Stimulated activated CD4-positive, alpha-beta T cell treated with anti-CD3 and anti-CD28 coated beads, TNF-alpha, amount 100 ng/mL, for 24 hours (primary cell): ENCODE measurements around the gene TSNAX.
"Not testable (repeated sequence)": the region's sequence is repeated elsewhere in the genome, so short reads cannot be mapped to it uniquely, and the experiment has no call there.

Source experiments
- DNase-seq, 3 experiments: peaks; one replicate each; pipeline ENCODE4 v3.0.0-alpha.2; 2020; ENCODE audit warnings: low read depth in 3 of 3

The TSNAX gene

GRCh38 chr1:231561647-231562383 lies 33.3 kb downstream of the TSNAX start:
- no peak for DNase-seq

DNA sequence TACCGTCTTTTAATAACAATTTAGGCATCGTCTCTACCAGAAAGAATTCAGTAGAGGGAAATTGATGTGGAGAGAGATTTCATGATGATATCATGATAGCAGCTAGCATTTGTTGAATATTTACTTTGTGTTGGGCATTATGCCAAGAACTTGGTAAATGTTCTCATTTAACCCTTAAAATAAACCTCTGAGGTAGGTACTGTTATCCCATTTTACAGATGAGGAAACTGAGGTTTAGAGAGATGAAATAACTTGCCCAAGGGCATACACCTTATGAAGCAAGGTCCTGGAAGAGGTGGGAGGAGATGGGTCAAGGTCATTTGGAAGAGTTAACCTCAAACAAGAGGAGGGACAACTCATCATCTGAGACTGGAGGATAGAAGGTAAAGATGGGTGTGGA lies 34.8 kb downstream of the TSNAX start:
- DNase-seq, result no peak

DNA sequence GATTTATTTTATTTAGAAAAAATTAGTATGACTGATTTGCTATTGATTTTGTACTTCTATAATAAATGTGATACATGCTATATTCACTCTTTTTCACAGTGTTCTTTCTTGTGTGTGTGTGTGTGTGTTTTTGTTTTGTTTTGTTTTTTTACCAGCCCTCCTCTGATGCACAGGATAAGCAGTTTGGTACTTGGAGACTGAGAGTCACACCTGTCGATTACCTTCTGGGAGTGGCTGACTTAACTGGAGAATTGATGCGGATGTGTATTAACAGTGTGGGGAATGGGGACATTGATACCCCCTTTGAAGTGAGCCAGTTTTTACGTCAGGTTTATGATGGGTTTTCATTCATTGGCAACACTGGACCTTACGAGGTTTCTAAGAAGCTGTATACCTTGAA lies 35.9 kb downstream of the TSNAX start:
- no peak for DNase-seq

GRCh38 chr1:231566496-231566895 lies 38.0 kb downstream of the TSNAX start:
- no peak for DNase-seq

GRCh38 chr1:231570262-231570661 lies 41.8 kb downstream of the TSNAX start:
- not testable (repeated sequence) for DNase-seq

- DNase-seq, result no peak
Observed at GRCh38 chr1:231571904-231572303, 43.4 kb downstream of the TSNAX start.

GRCh38 chr1:231575472-231575871 lies 47.0 kb downstream of the TSNAX start:
- no peak for DNase-seq

- DNase-seq, result no peak
Observed at GRCh38 chr1:231576804-231577718, 48.6 kb downstream of the TSNAX start.

GRCh38 chr1:231580874-231581273 lies 52.4 kb downstream of the TSNAX start:
- no peak for DNase-seq

DNA sequence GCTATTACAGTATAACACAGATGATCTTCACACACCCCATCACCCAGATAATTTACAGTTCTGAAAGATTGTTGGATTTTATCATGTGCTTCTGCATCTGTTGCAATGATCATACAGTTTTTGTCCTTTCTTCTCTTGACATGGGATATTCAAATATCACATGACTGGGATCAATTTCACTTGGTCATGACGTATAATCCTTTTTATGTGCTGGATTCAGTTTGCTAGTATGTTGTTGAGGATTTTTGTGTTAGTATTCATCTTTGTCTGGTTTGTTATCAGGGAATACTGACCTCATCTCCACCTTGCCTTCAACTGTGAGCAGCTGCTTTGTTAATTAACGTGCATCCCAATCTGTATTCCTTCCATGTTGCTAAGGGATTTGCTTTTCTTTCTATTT lies 53.4 kb downstream of the TSNAX start:
- no peak for DNase-seq

DNA sequence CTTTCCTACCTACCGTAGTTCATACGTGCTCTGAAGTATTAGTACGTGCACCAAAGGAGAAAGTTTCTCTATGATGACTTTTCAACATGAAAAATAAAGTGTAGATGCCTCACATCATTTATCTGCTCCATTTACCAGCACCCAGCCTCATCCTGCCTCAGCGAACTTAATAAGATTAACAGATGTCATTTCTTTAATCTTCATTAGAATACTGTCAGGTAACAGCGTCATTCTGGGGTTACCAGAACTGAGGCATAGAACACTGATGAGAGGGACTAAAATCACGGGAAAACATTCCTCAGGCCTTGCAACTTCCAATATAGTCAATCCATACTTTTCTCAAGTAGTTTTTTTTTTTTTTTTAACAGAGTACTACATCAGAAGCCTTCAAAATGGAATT lies 54.9 kb downstream of the TSNAX start:
- DNase-seq, result no peak

GRCh38 chr1:231584117-231584516 lies 55.6 kb downstream of the TSNAX start:
- DNase-seq, result no peak

DNA sequence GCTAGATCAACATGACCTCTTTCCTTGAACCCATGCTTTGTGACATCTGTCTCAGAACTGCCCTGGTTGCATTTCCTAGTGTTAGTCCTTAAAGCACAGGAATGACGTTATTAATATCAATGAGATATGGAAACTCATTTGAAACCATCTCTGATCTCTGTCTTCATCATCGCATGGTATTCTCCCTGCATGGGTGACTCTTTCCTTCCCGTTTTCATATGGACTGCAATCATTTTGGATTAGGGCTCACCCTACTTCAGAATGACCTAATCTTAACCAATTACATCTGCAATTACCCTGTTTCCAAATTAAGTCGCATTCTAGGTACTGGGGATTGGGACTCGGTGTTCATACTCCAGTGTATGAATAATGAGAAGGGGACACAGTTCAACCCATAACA lies 56.5 kb downstream of the TSNAX start:
- no peak for DNase-seq

DNA sequence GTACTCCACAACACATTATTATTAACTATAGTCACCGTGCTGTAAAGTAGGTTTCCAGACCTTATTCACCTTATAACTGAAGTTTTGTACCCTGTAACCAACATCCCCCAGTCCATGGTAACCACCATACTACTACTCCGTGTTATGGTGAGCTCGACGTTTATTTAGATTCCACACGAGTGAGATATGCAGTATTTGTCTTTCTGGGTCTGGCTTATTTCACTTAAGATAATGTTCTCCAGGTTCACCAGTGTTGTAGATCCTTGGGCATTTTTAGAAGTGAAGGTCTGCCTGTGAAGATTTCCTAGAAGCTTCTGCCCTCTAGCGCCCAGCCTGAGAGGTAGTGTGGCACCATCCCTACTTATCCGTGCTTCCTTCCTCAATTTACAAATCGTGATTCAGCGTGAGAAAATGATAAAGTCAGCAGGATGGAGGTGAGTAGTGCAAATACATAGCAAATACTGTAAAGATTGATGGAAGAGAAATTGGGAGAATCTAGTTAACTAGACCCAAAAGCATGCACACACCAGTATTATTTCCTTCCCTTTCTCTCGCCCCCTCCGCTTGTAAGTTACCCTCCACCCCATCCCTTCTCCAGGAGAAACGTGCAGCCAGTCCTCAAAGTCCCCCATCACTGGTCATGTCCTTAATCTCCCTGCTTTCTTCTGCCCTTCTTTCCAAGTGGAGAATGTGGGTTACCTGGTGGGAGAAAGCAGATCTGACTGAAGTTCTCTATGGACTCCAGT lies 62.2 kb downstream of the TSNAX start:
- peak in 2 of 3 experiments; percentile 10 to 18 for DNase-seq

- no peak for DNase-seq
Observed at GRCh38 chr1:231591466-231591865, 63.0 kb downstream of the TSNAX start.

- DNase-seq, result no peak
Observed at GRCh38 chr1:231592809-231593208, 64.3 kb downstream of the TSNAX start.

- not testable (repeated sequence) for DNase-seq
Observed at GRCh38 chr1:231593264-231593663, 64.8 kb downstream of the TSNAX start.

DNA sequence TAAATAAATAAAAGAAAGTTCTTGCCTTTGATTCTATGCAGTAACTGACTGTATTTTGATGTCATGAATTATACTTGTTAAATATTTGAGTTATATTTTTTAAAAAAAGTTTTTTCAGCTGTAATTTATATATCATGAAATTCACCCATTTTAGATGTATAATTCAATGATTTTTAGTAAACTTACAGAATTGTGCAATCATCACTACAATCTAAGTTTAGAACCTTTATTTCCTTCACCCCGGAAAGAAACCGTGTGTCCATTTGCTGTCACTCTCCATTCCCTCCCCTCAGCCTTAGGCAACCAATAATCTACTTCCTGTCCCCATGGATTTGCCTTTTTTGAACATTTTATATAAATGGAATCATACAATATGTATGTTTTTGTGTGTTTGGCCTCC lies 65.7 kb downstream of the TSNAX start:
- no peak for DNase-seq

- DNase-seq, result no peak
Observed at GRCh38 chr1:231594749-231595148, 66.3 kb downstream of the TSNAX start.

DNA sequence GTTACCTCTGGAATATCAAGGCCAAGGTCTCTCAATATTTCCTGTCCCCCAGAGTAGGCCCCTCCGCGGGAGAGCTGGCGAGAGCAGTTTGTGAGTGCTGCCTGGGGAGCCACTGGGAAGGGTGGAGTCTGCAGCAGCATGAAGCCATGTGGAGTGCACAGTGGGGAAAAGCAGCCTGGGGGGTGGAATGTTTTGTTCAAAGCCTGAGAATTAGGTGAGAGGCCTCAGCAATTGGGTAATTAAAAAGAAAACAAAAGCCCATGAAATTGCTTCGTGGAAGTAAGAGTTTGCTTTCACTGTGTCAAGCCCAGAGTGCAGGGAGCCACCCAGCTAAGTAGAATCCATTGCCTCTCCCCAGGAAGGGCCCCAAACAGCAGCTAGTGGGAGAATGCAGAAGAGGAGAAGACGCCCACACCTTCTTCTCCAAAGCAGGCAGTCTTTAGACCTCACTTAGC lies 67.9 kb downstream of the TSNAX start:
- DNase-seq, result no peak

GRCh38 chr1:231597971-231598370 lies 69.5 kb downstream of the TSNAX start:
- DNase-seq, result no peak

- no peak for DNase-seq
Observed at GRCh38 chr1:231600458-231600976, 72.0 kb downstream of the TSNAX start.
